HK-2 (cell line): ENCODE measurements around the gene RMRP.

Source experiments
- DNase-seq: peaks from one replicate; pipeline ENCODE4 v3.0.0-alpha.2; 2018; ENCODE audit not compliant: unreplicated experiment

The RMRP gene

DNA sequence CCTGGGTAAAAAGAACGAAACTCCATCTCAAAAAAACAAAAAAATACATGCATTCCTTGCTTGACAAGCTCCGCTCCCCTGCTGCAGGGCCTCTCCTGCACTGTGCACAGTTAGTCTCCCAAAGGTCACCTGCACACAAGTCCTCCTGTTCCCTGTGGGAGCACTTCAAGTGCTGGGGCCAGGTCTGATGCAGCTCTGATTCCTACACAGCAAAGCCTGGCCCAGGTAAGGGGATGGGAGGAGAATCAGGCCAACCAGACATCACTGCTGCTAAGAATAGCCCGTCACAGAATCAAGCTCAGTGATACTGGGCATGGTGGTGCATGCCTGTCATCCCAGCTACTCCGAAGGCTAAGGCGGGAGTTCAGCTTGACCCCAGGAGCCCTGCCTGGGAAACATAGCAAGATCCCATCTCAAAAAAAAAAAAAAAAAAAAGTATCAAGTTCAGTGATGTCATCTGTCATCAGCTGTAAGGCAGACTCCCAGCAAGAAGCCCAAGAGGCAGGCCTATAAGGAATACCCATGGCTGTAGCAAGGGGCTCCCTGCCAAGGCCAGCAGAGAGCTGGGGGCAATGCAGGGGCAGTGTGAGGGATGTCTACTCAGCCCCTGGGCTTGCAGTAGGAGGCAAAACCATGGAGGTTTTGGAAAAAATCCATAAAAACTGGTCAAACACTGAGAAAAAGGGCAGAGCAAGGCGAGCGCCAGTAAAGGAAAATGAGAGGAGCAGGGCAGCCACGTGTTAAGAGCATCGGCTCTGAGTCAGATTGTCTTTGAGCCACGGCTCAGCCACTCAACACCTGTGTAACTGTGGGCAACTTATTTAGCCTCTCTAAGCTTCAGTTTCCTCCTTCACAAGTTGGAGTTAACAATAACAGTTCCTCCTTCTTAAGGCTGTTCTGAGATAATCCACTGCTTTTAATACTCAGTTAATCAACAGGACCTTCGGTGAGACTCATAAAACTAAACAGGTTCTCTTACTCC lies 28.7 kb upstream of the RMRP start:
- no peak for DNase-seq

DNA sequence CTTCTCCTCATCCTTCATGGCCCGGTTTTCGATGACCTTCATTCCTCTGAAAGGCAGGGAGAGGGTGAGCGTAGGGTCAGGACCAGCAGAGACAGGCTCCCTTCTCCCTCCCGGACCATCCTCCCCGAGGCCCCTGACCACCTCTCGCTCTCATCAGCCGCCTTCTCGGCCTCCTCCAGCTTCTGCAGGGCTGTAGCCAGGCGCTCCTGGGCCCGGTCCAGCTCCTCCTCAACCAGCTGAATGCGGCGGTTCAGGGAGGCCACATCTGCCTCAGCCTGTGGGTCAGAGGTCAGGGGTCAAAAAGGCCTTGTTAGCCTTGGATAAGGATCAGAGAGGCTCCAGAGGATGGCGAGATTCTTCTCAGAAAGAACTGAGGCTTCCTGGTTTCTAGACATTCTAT lies 27.7 kb upstream of the RMRP start:
- no peak for DNase-seq

DNA sequence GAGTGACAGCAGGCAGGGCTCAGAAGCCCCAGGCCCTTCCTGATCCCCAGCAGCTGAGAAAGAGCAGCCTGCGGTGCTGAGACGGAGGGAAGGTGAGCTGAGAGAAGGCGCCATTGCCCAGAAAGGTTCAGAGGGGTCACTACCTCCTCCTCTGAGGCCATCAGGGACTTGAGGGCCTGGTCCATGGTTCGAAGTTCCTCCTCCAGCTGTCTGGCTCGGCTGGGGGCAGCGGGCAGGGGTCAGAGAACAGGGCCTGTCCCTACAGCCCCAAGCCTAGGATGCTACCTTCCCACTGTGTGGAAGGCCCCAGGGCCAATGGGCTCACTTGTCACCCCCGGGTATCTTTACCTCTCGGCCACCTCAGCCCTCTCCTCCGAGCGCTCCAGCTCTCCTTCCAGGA lies 27.1 kb upstream of the RMRP start:
- DNase-seq: no peak

DNA sequence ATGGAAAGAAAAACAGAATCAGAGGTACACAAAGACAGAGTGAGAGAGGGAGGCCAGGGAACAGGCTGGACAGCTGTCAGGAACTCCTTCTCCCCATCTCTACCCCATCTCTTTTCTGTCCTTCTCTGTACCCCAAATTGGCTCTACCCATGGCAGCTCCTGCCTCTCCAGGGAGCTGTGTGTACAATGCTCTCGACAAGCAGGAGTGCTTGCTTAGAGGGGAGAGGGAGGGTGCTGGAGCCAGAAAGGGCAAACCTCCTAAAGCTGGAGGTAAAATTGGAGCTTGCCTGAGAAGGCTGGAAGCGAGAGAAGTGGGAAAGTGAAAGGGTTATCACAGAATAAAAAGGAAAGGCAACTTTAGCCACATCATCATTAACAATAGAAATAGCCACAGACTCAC lies 25.5 kb upstream of the RMRP start:
- no peak for DNase-seq

DNA sequence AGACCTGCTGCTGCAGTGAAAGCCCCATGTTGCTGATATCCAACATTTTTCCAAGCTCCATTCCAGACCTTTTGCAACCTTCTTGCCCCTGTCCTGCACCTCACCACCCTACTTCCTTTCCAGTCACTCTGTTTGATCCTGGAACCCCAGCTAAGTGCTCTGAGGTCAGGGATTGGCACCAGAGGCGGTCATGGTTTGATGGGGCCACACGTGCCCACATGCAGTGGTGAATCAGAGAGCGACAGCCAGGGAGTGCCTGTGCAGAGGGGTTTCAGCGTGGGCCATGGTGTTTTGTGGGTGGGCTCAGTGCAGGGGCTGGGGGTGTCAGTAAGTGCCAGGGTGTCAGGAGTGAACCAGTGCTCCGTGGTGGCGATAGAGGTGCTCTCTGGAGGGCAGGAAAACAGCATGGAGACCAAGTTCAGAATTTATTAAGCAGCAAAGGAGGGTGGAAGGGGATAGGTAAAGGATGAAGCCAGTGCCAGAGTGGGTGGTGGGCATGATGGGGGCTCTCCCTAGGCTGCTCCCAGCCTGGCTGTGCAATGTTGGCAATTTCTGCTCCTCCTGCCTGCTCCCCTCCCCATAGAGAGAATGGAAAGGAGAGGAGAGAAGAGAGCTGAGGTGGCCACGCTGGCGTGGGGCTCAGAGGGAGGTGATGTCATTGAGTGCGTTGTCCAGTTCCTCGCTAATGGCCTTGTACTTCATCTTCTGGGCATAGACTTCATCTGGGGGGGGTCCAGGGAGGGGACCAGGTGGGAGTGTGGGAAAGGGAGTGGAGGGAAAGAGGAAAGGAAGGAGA lies 24.9 kb upstream of the RMRP start:
- no peak for DNase-seq

DNA sequence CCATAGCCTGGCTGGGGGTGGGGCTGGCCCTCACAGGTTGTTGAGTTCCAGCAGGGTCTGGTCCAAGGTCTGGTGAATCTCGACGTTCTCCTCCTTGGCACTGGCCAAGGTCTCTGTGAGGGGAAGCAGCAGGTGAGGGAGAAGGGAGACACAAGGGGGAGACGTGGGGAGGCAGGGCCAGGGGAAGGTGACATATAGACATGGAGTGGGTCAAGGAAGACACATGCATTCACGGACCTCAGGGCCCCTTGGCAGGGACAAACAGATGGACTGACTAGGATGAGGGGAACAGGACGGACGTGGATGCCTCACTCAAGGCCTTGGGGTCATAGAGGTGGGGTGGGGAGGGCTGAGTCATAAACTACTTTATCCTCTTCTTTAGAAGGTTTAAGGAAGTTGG lies 24.2 kb upstream of the RMRP start:
- no peak for DNase-seq

DNA sequence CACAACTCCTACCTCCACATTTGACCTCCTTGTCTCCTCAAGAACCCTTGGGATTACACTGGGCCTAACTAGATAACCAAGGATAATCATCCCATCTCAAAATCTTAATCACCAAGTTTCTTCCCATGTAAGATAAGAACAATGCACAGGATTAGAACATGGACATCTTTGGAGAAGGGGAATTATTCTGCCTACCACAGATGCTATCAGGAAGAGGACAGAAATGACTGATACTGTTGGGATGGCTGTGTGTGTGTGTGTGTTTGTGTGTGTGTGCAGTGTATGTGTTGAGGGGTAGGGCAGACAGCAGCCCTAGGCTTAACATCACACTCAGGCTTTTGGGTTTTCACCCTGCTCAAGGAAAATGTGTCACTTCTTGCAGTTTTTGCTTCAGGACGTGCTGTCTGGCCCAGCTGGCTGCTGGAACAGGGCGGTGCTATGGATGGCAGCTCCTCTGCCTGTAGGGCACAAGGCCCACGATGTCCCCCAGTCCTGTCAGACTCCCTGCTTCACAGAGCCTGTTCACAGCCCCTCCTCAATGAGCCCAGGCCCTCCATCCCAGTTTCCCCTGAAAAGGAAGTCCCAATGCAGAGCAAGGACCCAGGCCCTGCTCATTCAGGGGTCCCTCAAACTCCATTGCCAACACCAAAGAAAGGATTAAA lies 23.7 kb upstream of the RMRP start:
- DNase-seq: no peak

DNA sequence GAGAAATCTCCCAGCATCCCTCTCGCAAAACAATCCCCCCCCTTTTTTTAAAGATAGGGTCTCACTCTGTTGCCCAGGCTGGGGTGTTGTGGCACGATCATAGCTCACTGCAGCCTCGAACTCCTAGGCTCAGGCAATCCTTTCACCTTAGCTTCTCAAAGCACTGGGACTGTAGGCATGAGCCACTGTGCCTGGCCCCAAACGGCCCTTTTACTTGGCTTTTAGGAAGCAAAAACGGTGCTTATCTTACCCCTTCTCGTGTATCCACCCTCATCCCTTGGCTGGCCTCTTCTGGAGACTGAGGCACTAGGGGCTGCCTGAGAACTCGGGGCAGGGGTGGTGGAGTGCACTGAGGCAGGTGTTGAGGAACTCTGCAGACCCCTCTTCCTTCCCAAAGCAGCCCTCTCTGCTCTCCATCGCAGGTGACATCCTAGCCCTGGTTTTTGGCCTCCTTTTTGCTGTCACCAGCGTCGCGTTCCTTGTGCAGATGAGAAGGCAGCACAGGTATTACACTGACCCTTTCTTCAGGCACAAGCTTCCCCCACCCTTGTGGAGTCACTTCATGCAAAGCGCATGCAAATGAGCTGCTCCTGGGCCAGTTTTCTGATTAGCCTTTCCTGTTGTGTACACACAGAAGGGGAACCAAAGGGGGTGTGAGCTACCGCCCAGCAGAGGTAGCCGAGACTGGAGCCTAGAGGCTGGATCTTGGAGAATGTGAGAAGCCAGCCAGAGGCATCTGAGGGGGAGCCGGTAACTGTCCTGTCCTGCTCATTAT lies 22.7 kb upstream of the RMRP start:
- DNase-seq: no peak

DNA sequence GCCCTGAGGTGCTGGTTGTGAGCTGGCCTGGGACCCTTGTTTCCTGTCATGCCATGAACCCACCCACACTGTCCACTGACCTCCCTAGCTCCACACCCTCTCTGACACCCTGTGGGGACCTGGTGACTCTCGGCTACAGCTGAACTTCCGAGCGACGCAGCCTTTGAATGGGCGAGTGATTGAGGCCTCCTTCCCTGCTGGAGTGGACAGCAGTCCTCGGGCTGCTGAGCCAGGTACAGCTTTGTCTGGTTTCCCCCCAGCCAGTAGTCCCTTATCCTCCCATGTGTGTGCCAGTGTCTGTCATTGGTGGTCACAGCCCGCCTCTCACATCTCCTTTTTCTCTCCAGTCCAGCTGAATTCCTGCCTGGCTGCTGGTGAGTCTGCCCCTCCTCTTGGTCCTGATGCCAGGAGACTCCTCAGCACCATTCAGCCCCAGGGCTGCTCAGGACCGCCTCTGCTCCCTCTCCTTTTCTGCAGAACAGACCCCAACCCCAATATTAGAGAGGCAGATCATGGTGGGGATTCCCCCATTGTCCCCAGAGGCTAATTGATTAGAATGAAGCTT lies 22.0 kb upstream of the RMRP start:
- DNase-seq: no peak

DNA sequence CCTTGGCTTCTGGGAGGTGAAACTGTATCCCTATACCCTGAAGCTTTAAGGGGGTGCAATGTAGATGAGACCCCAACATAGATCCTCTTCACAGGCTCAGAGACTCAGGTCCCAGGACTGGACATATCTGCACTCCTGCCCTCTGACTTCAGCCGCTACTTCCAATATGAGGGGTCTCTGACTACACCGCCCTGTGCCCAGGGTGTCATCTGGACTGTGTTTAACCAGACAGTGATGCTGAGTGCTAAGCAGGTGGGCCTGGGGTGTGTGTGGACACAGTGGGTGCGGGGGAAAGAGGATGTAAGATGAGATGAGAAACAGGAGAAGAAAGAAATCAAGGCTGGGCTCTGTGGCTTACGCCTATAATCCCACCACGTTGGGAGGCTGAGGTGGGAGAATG lies 21.3 kb upstream of the RMRP start:
- no peak for DNase-seq

DNA sequence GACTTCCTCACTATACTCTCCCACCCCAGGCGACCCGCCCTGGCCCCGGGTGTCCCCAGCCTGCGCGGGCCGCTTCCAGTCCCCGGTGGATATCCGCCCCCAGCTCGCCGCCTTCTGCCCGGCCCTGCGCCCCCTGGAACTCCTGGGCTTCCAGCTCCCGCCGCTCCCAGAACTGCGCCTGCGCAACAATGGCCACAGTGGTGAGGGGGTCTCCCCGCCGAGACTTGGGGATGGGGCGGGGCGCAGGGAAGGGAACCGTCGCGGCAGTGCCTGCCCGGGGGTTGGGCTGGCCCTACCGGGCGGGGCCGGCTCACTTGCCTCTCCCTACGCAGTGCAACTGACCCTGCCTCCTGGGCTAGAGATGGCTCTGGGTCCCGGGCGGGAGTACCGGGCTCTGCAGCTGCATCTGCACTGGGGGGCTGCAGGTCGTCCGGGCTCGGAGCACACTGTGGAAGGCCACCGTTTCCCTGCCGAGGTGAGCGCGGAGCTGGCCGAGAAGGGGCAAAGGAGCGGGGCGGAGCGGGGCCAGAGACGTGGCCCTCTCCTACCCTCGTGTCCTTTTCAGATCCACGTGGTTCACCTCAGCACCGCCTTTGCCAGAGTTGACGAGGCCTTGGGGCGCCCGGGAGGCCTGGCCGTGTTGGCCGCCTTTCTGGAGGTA lies 18.0 kb upstream of the RMRP start:
- no peak for DNase-seq

DNA sequence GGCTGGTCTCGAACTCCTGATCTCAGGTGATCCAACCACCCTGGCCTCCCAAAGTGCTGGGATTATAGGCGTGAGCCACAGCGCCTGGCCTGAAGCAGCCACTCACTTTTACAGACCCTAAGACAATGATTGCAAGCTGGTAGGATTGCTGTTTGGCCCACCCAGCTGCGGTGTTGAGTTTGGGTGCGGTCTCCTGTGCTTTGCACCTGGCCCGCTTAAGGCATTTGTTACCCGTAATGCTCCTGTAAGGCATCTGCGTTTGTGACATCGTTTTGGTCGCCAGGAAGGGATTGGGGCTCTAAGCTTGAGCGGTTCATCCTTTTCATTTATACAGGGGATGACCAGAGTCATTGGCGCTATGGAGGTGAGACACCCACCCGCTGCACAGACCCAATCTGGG lies 17.4 kb upstream of the RMRP start:
- DNase-seq: no peak

DNA sequence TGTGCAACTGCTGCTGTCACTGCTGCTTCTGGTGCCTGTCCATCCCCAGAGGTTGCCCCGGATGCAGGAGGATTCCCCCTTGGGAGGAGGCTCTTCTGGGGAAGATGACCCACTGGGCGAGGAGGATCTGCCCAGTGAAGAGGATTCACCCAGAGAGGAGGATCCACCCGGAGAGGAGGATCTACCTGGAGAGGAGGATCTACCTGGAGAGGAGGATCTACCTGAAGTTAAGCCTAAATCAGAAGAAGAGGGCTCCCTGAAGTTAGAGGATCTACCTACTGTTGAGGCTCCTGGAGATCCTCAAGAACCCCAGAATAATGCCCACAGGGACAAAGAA lies 16.2 kb upstream of the RMRP start:
- DNase-seq: no peak

DNA sequence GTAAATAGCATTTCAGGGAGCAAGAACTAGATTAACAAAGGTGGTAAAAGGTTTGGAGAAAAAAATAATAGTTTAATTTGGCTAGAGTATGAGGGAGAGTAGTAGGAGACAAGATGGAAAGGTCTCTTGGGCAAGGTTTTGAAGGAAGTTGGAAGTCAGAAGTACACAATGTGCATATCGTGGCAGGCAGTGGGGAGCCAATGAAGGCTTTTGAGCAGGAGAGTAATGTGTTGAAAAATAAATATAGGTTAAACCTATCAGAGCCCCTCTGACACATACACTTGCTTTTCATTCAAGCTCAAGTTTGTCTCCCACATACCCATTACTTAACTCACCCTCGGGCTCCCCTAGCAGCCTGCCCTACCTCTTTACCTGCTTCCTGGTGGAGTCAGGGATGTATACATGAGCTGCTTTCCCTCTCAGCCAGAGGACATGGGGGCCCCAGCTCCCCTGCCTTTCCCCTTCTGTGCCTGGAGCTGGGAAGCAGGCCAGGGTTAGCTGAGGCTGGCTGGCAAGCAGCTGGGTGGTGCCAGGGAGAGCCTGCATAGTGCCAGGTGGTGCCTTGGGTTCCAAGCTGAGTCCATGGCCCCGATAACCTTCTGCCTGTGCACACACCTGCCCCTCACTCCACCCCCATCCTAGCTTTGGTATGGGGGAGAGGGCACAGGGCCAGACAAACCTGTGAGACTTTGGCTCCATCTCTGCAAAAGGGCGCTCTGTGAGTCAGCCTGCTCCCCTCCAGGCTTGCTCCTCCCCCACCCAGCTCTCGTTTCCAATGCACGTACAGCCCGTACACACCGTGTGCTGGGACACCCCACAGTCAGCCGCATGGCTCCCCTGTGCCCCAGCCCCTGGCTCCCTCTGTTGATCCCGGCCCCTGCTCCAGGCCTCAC lies 15.6 kb upstream of the RMRP start, which contains the start of gene CA9:
Gene CA9 (plus strand): TSS at position 797 of the 893 bp plus-strand sequence. CDS start 32 bp downstream, at position 829.
- no peak for DNase-seq

DNA sequence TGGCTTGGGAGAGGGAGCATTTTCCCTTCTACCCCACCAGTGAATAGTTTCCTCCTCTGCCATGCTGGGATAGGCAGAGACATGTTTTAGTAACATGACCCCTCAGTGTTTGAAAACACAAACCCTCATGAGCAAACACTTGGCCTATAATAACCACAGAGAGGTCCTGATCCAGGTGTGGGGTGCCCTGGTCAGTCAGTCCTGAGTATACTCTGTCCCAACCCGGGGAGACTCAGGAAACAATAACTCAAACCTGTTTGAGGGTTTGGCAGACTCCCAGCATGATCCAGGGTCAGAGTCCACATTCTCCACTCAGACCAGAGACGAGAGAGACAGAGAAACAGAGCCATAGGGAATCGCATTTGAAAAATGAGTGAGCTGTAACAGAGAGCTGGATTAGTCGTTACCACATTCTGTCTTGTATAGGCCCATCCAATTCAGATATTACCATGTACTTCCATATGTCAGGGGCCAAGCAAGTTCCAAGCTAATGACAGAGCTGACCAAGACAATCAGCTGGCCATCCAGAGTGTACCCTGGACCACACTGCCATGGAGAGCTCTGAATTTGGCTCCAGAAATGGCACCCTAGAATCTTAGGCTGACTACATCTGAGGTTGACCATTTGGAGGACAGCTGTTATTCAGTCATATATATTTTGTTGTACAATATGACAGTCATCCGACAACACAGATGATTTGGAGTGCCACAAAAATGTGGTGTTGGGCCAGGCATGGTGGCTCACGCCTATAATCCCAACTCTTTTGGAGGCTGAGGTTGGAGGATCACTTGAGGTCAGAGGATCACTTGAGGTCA lies 11.7 kb upstream of the RMRP start:
- no peak for DNase-seq

DNA sequence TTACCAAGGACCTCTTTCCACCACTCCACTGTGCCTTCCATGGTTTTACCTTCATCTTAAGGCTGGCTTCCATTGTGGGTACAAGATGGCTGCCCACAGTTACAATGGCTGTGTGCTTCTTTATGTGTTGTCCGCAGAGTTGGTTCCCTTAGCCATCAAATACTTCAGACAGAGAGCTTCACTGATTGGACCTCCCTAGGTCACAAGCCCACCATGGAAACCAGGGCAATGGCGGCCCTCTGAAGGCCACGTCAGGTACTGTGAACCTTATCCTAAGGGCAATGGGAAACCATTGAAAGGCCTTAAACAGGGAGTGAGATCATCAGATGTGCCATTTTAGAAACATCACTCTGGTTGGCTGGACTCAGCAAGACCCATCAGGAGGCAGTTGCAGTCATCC lies 10.1 kb upstream of the RMRP start:
- DNase-seq: no peak

DNA sequence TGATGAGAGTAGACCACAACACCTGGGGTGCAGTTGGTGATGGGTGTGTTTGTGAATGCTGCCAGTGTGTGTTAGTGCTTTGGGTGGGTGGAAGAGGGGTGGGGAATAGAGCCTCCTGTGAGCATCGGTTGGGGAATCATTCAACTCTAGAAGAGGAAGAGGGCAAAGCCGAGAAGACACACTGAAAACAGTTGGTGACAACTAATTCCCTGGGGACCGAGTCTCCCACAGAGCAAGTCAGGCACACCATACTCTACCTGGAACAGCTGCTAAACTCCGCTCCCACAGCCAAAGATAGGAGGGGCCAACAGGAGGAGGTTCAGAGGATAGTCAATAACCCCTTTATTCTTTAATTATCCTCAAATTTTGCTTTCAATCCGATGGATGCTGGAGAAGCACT lies 8.7 kb upstream of the RMRP start:
- no peak for DNase-seq

DNA sequence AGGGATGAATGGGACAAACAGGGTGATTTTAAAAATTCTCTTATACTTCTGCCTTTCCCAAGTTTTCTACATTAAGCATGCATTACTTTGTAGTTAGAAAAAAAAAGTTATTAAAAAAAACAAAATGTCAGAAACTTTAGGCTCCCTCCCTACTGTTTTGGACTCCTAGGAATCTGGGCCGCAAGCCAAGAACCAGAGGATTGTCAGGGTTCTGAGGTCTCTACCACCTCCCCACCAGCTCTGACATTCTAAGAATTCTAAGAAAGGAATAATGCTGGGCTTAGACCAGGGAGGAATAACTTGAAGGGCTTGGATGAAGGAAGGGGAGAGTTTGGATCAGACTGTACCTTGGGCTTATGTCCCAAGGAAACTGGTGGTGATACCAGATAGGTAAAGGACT lies 8.2 kb upstream of the RMRP start:
- no peak for DNase-seq

DNA sequence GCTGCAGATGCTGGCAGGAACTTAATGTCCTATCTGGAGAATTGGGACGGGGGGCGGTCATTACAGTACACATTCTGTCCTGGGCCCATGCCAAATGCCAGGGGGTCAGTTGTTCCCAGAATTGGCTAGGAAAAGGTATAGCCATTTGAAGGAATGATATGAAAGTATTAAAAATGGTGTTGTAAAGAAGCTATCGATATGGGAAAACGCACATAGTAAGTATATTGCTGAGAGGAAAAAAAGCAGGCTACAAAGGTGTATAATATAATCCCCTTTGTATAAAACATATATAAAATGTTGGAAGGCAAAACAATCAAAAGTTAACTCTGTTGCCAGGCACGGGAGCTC lies 7.6 kb upstream of the RMRP start:
- DNase-seq: no peak
